Measurements from ENCODE around the gene ARHGAP40. TPM values are rescaled to one million over a fixed set of nuclear protein-coding genes. Genes with fewer than 3 reads are reported as not detected.

Gene ARHGAP40
- total and polyA plus RNA-seq, 2 of the 13 experiments (the other 11 are each of a cell fraction or from before 2014, with no cell fraction given), result 0.75 to 2.1 TPM

DNA sequence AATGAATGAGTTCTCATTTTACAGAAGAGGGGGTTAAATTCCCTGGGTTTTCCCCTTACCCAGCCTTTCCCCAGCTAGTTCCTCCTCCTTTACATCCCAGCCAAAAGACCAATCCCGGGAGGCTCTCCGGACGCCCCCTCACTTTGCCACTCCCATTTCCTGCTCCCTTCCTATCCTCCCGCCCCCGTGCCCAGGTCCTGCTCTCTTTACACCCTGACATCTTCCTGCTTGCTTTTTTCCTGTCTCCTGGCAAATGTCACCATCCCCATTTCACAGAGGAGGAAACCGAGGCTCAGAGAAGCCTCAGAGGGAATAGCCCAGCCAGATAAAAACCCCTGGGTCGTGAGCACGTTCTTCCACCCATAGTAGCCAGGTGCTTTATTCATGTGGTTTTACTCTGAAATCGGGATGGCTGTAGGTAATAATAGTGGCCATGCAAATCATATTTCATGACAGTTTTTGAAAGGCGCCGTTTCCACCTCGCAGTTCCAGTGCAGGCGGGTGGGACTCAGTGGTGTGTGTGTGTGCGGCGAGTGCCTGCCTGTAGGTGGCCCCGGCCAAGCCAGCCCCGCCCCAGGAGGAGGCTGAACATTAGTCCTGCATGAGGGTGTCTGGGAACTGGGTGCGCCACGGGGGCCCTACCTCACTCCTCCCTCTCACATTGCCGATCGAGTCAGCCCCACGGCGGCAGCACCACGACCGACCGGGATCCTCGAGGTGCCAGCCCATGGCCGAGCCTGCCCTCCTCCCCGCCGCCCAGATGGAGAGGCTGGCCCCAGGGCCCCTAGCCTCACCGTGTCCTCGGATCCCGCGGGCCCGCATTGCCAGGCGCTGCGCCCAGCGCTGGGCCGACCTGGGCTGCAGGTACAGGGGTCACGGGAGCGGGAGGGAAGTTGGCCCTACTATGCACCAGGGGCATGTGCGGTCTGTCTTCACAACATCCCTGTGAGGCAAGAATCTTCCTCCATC lies at the start of gene ARHGAP40 (continued):
- TF ChIP-seq SKIL (CRISPR knock-in tag; IDR thresholded peaks at IDR 0.05; ENCODE audit: borderline replicate concordance) (no peak), ZNF160 (CRISPR knock-in tag; IDR thresholded peaks at IDR 0.05) (no peak), EEA1 (CRISPR knock-in tag; IDR thresholded peaks at IDR 0.05; ENCODE audit: borderline replicate concordance) (peak; percentile 83; the same call in 1 of the 2 replicates), ZNF263 (CRISPR knock-in tag; IDR thresholded peaks at IDR 0.05) (0 out of 2 replicates have a peak, but pooled peaks have one; percentile 36), MATR3 (CRISPR knock-in tag; IDR thresholded peaks at IDR 0.05) (no peak), CBFB (CRISPR knock-in tag; IDR thresholded peaks at IDR 0.05) (no peak), HOXA3 (CRISPR knock-in tag; IDR thresholded peaks at IDR 0.05) (no peak; the same call in 1 of the 2 replicates), TSC22D2 (CRISPR knock-in tag; IDR thresholded peaks at IDR 0.05; ENCODE audit: borderline replicate concordance) (no peak), ZNF761 (CRISPR knock-in tag; conservative IDR thresholded peaks at IDR 0.05) (no peak), MYNN (CRISPR knock-in tag; IDR thresholded peaks at IDR 0.05; ENCODE audit: low read depth) (no peak; the same call in 1 of the 2 replicates), MED1 (CRISPR knock-in tag; IDR thresholded peaks at IDR 0.05) (no peak)
- TF ChIP-seq, protein P1, sequence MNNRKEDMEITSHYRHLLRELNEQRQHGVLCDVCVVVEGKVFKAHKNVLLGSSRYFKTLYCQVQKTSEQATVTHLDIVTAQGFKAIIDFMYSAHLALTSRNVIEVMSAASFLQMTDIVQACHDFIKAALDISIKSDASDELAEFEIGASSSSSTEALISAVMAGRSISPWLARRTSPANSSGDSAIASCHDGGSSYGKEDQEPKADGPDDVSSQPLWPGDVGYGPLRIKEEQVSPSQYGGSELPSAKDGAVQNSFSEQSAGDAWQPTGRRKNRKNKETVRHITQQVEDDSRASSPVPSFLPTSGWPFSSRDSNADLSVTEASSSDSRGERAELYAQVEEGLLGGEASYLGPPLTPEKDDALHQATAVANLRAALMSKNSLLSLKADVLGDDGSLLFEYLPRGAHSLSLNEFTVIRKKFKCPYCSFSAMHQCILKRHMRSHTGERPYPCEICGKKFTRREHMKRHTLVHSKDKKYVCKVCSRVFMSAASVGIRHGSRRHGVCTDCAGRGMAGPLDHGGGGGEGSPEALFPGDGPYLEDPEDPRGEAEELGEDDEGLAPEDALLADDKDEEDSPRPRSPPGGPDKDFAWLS (CRISPR knock-in tag; IDR thresholded peaks at IDR 0.05; ENCODE audit: borderline replicate concordance), result no peak
- TF ChIP-seq, protein P2, sequence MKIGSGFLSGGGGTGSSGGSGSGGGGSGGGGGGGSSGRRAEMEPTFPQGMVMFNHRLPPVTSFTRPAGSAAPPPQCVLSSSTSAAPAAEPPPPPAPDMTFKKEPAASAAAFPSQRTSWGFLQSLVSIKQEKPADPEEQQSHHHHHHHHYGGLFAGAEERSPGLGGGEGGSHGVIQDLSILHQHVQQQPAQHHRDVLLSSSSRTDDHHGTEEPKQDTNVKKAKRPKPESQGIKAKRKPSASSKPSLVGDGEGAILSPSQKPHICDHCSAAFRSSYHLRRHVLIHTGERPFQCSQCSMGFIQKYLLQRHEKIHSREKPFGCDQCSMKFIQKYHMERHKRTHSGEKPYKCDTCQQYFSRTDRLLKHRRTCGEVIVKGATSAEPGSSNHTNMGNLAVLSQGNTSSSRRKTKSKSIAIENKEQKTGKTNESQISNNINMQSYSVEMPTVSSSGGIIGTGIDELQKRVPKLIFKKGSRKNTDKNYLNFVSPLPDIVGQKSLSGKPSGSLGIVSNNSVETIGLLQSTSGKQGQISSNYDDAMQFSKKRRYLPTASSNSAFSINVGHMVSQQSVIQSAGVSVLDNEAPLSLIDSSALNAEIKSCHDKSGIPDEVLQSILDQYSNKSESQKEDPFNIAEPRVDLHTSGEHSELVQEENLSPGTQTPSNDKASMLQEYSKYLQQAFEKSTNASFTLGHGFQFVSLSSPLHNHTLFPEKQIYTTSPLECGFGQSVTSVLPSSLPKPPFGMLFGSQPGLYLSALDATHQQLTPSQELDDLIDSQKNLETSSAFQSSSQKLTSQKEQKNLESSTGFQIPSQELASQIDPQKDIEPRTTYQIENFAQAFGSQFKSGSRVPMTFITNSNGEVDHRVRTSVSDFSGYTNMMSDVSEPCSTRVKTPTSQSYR (CRISPR knock-in tag; IDR thresholded peaks at IDR 0.05; ENCODE audit: borderline replicate concordance), result no peak
- TF ChIP-seq, protein P3, sequence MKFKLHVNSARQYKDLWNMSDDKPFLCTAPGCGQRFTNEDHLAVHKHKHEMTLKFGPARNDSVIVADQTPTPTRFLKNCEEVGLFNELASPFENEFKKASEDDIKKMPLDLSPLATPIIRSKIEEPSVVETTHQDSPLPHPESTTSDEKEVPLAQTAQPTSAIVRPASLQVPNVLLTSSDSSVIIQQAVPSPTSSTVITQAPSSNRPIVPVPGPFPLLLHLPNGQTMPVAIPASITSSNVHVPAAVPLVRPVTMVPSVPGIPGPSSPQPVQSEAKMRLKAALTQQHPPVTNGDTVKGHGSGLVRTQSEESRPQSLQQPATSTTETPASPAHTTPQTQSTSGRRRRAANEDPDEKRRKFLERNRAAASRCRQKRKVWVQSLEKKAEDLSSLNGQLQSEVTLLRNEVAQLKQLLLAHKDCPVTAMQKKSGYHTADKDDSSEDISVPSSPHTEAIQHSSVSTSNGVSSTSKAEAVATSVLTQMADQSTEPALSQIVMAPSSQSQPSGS (CRISPR knock-in tag; IDR thresholded peaks at IDR 0.05), result no peak
